Memory B cell (primary cell): ENCODE results near the gene SERGEF.

Experiments used
- ATAC-seq: fragments of 150-1000 bp; cut with Tn5 transposase; 2 replicates; pipeline ENCODE4 v1.10.0; 2021; ENCODE audit warnings: low read depth, mild to moderate bottlenecking, moderate library complexity
- DNase-seq, 2 donors: peaks; one replicate each; pipeline ENCODE4 v3.0.0; 2022; ENCODE audit warnings: low spot score in 2 of 2
- H3K27ac Mint-ChIP-seq: one replicate; pipeline ENCODE4 v1.8.0; 2022; ENCODE audit warnings: mild to moderate bottlenecking, moderate library complexity, mixed read lengths
- H3K27me3 Mint-ChIP-seq: one replicate; pipeline ENCODE4 v1.8.0; 2022; ENCODE audit warnings: mixed read lengths
- H3K36me3 Mint-ChIP-seq: one replicate; pipeline ENCODE4 v1.8.0; 2022; ENCODE audit warnings: mild to moderate bottlenecking, mixed read lengths
- H3K4me1 Mint-ChIP-seq: one replicate; pipeline ENCODE4 v1.8.0; 2022; ENCODE audit warnings: mixed read lengths
- H3K4me3 Mint-ChIP-seq: one replicate; pipeline ENCODE4 v1.8.0; 2022; ENCODE audit warnings: mild to moderate bottlenecking, moderate library complexity, mixed read lengths
- H3K9me3 Mint-ChIP-seq: one replicate; pipeline ENCODE4 v1.8.0; 2022; ENCODE audit warnings: mixed read lengths

SERGEF gene

GRCh38 chr11:17867341-17867740 is 145.5 kb downstream of the SERGEF start:
- Mint-ChIP-seq H3K27ac (no peak overlapping the region), H3K9me3 (peaks cover 7% of the 10 kb centered on the region), H3K4me3 (no peak overlapping the region), H3K27me3 (no peaks in the 10 kb centered on the region), H3K36me3 (peaks cover 34% of the 10 kb centered on the region), H3K4me1 (peaks cover 5% of the 10 kb centered on the region)
- DNase-seq (no peak), ATAC-seq (no peak)

GRCh38 chr11:17865765-17866428 is 146.9 kb downstream of the SERGEF start:
- ATAC-seq (no peak), DNase-seq (no peak)
- Mint-ChIP-seq H3K4me1 (peaks cover 5% of the 10 kb centered on the region), H3K9me3 (peaks cover 7% of the 10 kb centered on the region), H3K36me3 (peaks cover 33% of the 10 kb centered on the region), H3K27me3 (no peaks in the 10 kb centered on the region), H3K27ac (no peak overlapping the region), H3K4me3 (no peak overlapping the region)

- H3K36me3 Mint-ChIP-seq: peaks cover 36% of the 10 kb centered on the region
- peaks cover 4% of the 10 kb centered on the region for H3K9me3 Mint-ChIP-seq
- peaks cover 5% of the 10 kb centered on the region for H3K4me1 Mint-ChIP-seq
- no peak overlapping the region for H3K4me3 Mint-ChIP-seq
- DNase-seq (no peak), ATAC-seq (no peak)
- H3K27ac Mint-ChIP-seq: no peak overlapping the region
- H3K27me3 Mint-ChIP-seq: no peaks in the 10 kb centered on the region
Measured at GRCh38 chr11:17864478-17864941, 148.3 kb downstream of the SERGEF start.

GRCh38 chr11:17861036-17861755 is 151.7 kb downstream of the SERGEF start:
- Mint-ChIP-seq H3K9me3 (no peaks in the 10 kb centered on the region), H3K4me3 (no peak overlapping the region), H3K36me3 (peaks cover 40% of the 10 kb centered on the region), H3K4me1 (peaks cover under 1% of the 10 kb centered on the region), H3K27ac (no peak overlapping the region), H3K27me3 (no peaks in the 10 kb centered on the region)
- DNase-seq (no peak), ATAC-seq (no peak)

GRCh38 chr11:17859552-17859951 is 153.3 kb downstream of the SERGEF start:
- peaks cover 3% of the 10 kb centered on the region for H3K4me1 Mint-ChIP-seq
- peaks cover 42% of the 10 kb centered on the region for H3K36me3 Mint-ChIP-seq

GRCh38 chr11:17855531-17856290 is 157.1 kb downstream of the SERGEF start:
- Mint-ChIP-seq H3K4me3 (no peak overlapping the region), H3K27me3 (no peaks in the 10 kb centered on the region), H3K27ac (no peak overlapping the region), H3K36me3 (peaks cover 45% of the 10 kb centered on the region), H3K9me3 (no peaks in the 10 kb centered on the region), H3K4me1 (peaks cover 3% of the 10 kb centered on the region)
- ATAC-seq (no peak), DNase-seq (no peak)

More at GRCh38 chr11:17859552-17859951, 153.3 kb downstream of the SERGEF start:
- ATAC-seq: no peak
- Mint-ChIP-seq H3K9me3 (no peaks in the 10 kb centered on the region), H3K27me3 (no peaks in the 10 kb centered on the region), H3K27ac (no peak overlapping the region), H3K4me3 (no peak overlapping the region)
- DNase-seq: no peak

- no peaks in the 10 kb centered on the region for H3K27me3 Mint-ChIP-seq
- ATAC-seq: no peak
- peaks cover 3% of the 10 kb centered on the region for H3K4me1 Mint-ChIP-seq
- no peak overlapping the region for H3K27ac Mint-ChIP-seq
- H3K4me3 Mint-ChIP-seq: no peak overlapping the region
- peaks cover 44% of the 10 kb centered on the region for H3K36me3 Mint-ChIP-seq
- no peak for DNase-seq
- no peaks in the 10 kb centered on the region for H3K9me3 Mint-ChIP-seq
Measured at GRCh38 chr11:17853280-17853679, 159.6 kb downstream of the SERGEF start.

- Mint-ChIP-seq H3K4me3 (no peak overlapping the region), H3K9me3 (no peaks in the 10 kb centered on the region), H3K36me3 (peaks cover 40% of the 10 kb centered on the region), H3K27ac (no peak overlapping the region), H3K4me1 (peaks cover 3% of the 10 kb centered on the region), H3K27me3 (no peaks in the 10 kb centered on the region)
- ATAC-seq (no peak), DNase-seq (no peak)
Measured at GRCh38 chr11:17852246-17852645, 160.6 kb downstream of the SERGEF start.

- ATAC-seq (no peak), DNase-seq (no peak)
- Mint-ChIP-seq H3K4me3 (no peak overlapping the region), H3K27ac (no peak overlapping the region), H3K27me3 (no peaks in the 10 kb centered on the region), H3K36me3 (peaks cover 37% of the 10 kb centered on the region), H3K9me3 (no peaks in the 10 kb centered on the region), H3K4me1 (peaks cover 3% of the 10 kb centered on the region)
Measured at GRCh38 chr11:17851697-17852096, 161.2 kb downstream of the SERGEF start.

GRCh38 chr11:17850336-17850735 is 162.5 kb downstream of the SERGEF start:
- Mint-ChIP-seq H3K36me3 (peaks cover 39% of the 10 kb centered on the region), H3K9me3 (no peaks in the 10 kb centered on the region), H3K4me1 (no peaks in the 10 kb centered on the region), H3K27me3 (no peaks in the 10 kb centered on the region), H3K4me3 (no peak overlapping the region), H3K27ac (no peak overlapping the region)
- DNase-seq: no peak
- no peak for ATAC-seq

GRCh38 chr11:17848715-17849114 is 164.1 kb downstream of the SERGEF start:
- H3K27ac Mint-ChIP-seq: no peak overlapping the region
- no peaks in the 10 kb centered on the region for H3K27me3 Mint-ChIP-seq
- H3K4me3 Mint-ChIP-seq: no peak overlapping the region
- H3K4me1 Mint-ChIP-seq: no peaks in the 10 kb centered on the region
- H3K36me3 Mint-ChIP-seq: peaks cover 35% of the 10 kb centered on the region
- H3K9me3 Mint-ChIP-seq: no peaks in the 10 kb centered on the region
- DNase-seq (no peak), ATAC-seq (no peak)

GRCh38 chr11:17846852-17847453 is 165.9 kb downstream of the SERGEF start:
- no peak for ATAC-seq
- Mint-ChIP-seq H3K27ac (no peak overlapping the region), H3K4me3 (no peak overlapping the region), H3K9me3 (no peaks in the 10 kb centered on the region), H3K4me1 (no peaks in the 10 kb centered on the region), H3K27me3 (no peaks in the 10 kb centered on the region), H3K36me3 (peaks cover 37% of the 10 kb centered on the region)
- no peak for DNase-seq

GRCh38 chr11:17845431-17845881 is 167.4 kb downstream of the SERGEF start:
- no peaks in the 10 kb centered on the region for H3K4me1 Mint-ChIP-seq
- no peak for DNase-seq
- no peak for ATAC-seq
- no peaks in the 10 kb centered on the region for H3K27me3 Mint-ChIP-seq
- H3K9me3 Mint-ChIP-seq: no peaks in the 10 kb centered on the region
- peaks cover 30% of the 10 kb centered on the region for H3K36me3 Mint-ChIP-seq
- no peak overlapping the region for H3K4me3 Mint-ChIP-seq
- H3K27ac Mint-ChIP-seq: no peak overlapping the region

GRCh38 chr11:17840101-17840548 is 172.7 kb downstream of the SERGEF start:
- Mint-ChIP-seq H3K36me3 (peaks cover 8% of the 10 kb centered on the region), H3K4me3 (no peak overlapping the region), H3K4me1 (no peaks in the 10 kb centered on the region), H3K27ac (no peak overlapping the region), H3K9me3 (no peaks in the 10 kb centered on the region), H3K27me3 (no peaks in the 10 kb centered on the region)
- DNase-seq (no peak), ATAC-seq (no peak)
